Stomach smooth muscle (tissue), 2 donors: Measurements from ENCODE around the gene ITIH3.

Source experiments
- H3K27ac ChIP-seq: one replicate; pipeline ENCODE4 v1.7.0; 2013; ENCODE audit warnings: mild to moderate bottlenecking, low read length, inconsistent platforms
- H3K27me3 ChIP-seq, 2 donors: one replicate each; pipeline ENCODE4 v1.7.0; 2013; ENCODE audit warnings: low read length in 2 of 2; ENCODE audit not compliant: insufficient read depth in 2 of 2, control insufficient read depth in 1 of 2
- H3K36me3 ChIP-seq, 2 donors: one replicate each; pipeline ENCODE4 v1.7.0; 2013; ENCODE audit warnings: low read length in 2 of 2; ENCODE audit not compliant: control insufficient read depth in 2 of 2, insufficient read depth in 2 of 2
- H3K4me1 ChIP-seq: one replicate; pipeline ENCODE4 v1.7.0; 2013; ENCODE audit warnings: low read length; ENCODE audit not compliant: control insufficient read depth, insufficient read depth
- H3K4me3 ChIP-seq, 2 donors: one replicate each; pipeline ENCODE4 v1.7.0; 2013; ENCODE audit warnings: low read length in 2 of 2
- H3K9ac ChIP-seq, 2 donors: one replicate each; pipeline ENCODE4 v1.7.0; 2013; ENCODE audit warnings: low read length in 2 of 2, mild to moderate bottlenecking in 1 of 2
- H3K9me3 ChIP-seq, 2 donors: one replicate each; pipeline ENCODE4 v1.7.0; 2013; ENCODE audit warnings: low read length in 2 of 2; ENCODE audit not compliant: control insufficient read depth in 2 of 2
- donor health status: healthy.
- donor health status: Pancreatic carcinoma.

ITIH3 gene

DNA sequence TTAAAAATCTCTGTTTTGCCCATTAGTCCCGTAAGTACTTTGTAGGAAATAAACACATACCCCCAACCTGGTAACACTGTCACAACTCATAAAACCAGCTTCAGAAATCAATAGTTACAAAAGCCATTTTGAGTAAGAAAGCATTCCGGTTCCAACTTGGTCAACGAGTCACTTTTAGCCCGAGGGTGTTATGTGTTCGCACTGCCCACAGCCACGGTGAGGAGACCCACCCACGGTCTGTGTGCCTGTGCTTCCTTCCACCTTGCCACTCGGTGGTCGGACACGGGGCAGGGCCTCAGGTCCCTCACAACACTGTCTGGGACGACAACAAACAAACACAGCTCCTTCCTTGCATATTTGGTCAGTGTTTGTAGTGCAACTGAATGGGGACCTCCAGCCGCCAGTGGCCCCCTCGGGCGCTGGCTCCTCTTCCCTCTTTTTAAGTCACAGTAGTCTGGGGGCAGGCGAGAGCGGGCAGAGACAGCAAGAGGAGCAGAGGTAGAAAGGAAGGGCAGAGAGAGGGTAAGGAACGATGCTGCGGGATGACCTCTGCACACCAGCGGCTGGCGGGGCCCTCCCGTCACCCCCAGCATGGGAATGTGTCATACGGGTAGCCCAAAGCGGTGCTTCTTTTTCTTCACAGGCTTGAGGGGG lies 45.4 kb downstream of the ITIH3 start:
- H3K36me3 ChIP-seq, result peaks cover 13 to 28% of the 10 kb centered on the region in 2 donors
- H3K4me1 ChIP-seq, result peaks cover 42% of the 10 kb centered on the region
- H3K27me3 ChIP-seq, result no peaks in the 10 kb centered on the region
- H3K27ac ChIP-seq, result no peak overlapping the region
- H3K9me3 ChIP-seq, result no peaks in the 10 kb centered on the region
- H3K9ac ChIP-seq, result no peak overlapping the region
- H3K4me3 ChIP-seq, result no peak overlapping the region

DNA sequence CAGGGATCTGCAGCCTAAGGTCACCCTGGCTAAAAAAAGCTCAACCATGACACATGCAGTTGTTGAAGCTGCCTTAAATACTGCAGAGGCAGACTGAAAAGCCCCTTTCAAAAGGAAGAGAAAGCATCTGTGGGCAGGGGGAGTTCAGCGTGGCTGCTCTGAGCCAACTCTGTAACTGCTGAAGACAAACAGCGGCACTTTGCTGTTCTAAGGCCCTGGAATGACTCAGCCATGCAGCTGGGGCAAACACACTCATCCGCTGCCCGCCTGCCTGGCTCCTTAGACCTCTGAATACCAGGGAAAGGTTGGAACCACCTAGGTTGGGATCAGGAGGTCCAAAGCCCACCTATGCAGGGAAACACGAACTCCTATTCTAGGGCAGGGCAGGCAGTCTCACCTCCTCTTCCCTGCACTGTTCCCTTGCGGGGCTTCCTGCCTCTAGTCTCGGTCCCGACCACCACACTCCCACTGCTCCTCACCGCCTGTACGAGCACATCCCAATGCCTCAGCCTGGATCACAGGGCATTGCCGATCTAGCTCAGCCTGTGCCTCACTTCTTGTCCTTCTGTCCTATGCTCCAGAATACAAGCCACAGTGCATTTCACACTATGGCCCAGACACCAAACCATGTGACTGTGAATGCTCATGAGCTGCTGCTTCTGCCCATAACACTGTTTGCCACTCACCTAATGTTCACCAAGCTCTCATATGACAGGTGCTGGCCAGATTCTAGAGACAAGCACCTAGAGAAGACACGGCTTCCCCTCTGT lies 46.8 kb downstream of the ITIH3 start:
- peaks cover 13 to 29% of the 10 kb centered on the region in 2 donors for H3K36me3 ChIP-seq
- no peak overlapping the region for H3K4me3 ChIP-seq
- no peaks in the 10 kb centered on the region for H3K27me3 ChIP-seq
- H3K27ac ChIP-seq, result no peak overlapping the region
- no peak overlapping the region for H3K9ac ChIP-seq
- peaks cover 42% of the 10 kb centered on the region for H3K4me1 ChIP-seq
- no peaks in the 10 kb centered on the region for H3K9me3 ChIP-seq

DNA sequence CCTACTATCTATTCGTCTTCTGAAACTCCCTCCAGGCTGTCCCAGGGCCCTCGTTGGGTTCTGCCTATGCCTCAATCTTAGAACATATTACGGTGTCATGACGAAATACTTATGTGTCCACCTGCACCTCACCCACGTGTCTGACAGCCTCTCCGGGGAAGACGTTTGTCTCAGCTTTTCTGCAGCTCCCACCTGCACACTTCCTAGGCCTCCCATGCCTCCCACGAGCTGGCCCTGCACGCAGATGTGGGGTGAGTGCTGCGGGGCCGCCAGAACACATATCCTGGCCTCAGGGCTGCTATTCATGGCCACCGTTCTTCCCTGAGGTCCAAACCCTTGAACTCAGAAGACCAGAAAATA lies 47.4 kb downstream of the ITIH3 start:
- peaks cover 13 to 33% of the 10 kb centered on the region in 2 donors for H3K36me3 ChIP-seq
- H3K9me3 ChIP-seq, result no peaks in the 10 kb centered on the region
- H3K4me1 ChIP-seq, result peaks cover 43% of the 10 kb centered on the region
- no peak overlapping the region for H3K9ac ChIP-seq
- peak overlapping the region in 1 of 2 donors; percentile 15 for H3K4me3 ChIP-seq
- no peaks in the 10 kb centered on the region for H3K27me3 ChIP-seq
- no peak overlapping the region for H3K27ac ChIP-seq

DNA sequence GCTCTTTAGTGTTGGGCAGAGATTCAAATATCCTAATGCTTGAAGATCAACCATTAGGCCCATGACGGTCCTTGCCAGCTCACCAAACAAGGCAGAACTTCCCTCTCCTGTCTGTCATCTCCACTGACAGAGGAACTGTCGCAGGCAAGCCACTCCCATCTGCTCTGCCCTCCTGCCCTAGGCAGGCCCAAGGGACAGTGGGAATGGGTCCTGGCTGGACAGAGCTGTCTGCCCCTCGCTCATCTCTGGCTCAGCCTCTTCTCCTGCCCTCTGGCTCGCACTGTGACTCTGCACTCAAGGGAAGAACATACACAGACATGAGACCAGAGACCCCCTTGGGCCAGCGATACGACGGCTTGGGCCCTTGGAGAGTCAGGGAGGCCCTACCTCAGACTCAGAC lies 47.8 kb downstream of the ITIH3 start:
- H3K9me3 ChIP-seq, result no peaks in the 10 kb centered on the region
- H3K4me3 ChIP-seq, result peak overlapping the region in 1 of 2 donors; percentile 15
- no peak overlapping the region for H3K27ac ChIP-seq
- H3K4me1 ChIP-seq, result peaks cover 40% of the 10 kb centered on the region
- H3K9ac ChIP-seq, result no peak overlapping the region
- peaks cover 13 to 37% of the 10 kb centered on the region in 2 donors for H3K36me3 ChIP-seq
- no peaks in the 10 kb centered on the region for H3K27me3 ChIP-seq

DNA sequence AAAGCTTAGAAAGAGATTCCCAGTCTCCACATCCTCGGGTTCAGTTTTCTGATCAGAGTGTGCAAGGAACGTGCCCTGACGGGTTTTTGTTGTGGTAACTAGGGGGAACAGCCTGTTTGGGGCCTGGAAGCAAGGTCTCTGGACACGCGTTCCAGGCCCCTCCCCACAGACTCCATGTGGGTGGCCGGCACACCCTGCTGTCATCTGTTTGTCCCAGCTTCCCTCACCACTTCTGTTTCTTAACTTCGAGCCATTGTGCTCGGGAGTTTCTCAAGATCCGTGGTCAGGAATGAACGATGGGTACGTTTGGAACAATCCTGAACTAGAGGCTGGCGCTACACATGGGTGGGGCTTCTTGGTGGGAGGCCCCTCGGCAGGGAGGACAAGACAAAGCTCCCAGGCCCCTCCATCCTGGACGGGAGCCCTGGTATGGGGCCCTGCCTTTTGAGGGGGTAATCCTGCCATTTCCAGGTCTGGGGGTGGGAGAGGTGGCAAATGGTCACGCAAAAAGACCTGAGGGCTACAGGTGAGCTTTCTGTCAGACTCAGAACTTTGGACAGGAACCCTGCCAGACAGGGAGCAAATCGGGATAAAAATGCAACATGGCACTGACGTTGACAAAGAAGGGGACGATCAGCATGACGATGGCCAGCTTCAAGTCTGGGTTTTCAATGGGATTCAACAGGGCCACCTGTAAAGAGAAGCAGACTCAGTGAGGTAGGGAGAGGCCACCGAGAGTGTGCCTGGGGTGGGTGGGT lies 48.7 kb downstream of the ITIH3 start:
- no peaks in the 10 kb centered on the region for H3K9me3 ChIP-seq
- H3K27ac ChIP-seq, result peak overlapping the region; percentile 71
- H3K36me3 ChIP-seq, result peaks cover 21 to 42% of the 10 kb centered on the region in 2 donors
- no peak overlapping the region for H3K9ac ChIP-seq
- H3K27me3 ChIP-seq, result no peaks in the 10 kb centered on the region
- peaks cover 40% of the 10 kb centered on the region for H3K4me1 ChIP-seq
- no peak overlapping the region for H3K4me3 ChIP-seq

DNA sequence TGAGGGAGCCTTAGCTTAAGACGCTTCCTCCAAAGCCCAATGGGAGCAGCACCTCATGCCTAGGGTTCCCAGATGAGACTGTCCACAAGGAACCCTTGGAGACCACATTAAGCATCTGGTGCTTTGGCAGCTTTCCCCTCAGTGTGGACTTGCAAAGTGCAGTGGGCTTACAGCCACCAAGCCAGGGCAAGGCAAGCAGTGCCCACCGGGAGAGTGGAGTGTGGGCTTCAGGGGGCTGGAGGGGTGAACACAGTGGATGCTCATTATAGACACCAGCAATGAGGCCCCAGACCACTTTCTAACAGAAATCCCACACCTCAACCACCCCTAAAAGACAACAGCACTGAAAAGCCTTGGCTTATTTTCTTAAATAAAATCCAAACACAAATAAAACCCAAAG lies 49.3 kb downstream of the ITIH3 start:
- Histone ChIP-seq H3K4me1 (peaks cover 40% of the 10 kb centered on the region), H3K9ac (peak overlapping the region in 1 of 2 donors; percentile 36), H3K27me3 (no peaks in the 10 kb centered on the region), H3K27ac (peak overlapping the region; percentile 71), H3K36me3 (peaks cover 23 to 40% of the 10 kb centered on the region in 2 donors), H3K9me3 (no peaks in the 10 kb centered on the region), H3K4me3 (no peak overlapping the region)

DNA sequence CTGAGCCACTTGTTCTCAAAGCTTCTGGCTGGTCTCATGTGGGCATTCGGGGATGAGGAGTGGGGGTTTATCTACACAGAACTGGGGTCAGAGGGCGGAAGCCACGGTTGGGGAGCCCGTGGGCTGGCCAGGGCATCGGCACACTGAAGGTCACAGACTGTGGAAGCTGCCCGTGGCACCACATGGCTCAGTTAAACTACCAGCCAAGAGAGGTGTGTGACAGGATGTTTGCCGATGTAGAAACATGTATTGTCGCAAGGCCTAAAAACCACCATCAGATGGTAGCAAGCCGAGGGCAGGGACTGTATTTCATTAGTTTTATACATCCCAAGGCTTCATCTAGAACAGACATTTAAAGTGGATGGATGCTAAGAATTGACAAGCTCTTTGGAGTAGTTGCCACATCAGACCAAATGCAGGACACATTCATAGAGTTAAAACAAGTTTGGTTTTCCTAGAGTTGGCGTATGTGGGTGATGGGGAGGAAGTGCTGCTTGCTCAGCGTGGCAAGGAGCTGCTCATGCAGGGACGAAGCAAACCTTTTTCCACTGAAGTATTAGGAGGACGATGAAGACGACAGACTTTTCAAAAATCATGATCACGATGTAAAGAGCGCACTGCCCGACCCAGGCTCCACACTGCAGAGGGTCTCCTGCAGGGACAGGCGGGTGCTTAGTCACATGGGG lies 49.8 kb downstream of the ITIH3 start:
- H3K27me3 ChIP-seq, result no peaks in the 10 kb centered on the region
- H3K9me3 ChIP-seq, result no peaks in the 10 kb centered on the region
- H3K36me3 ChIP-seq, result peaks cover 25 to 39% of the 10 kb centered on the region in 2 donors
- H3K9ac ChIP-seq, result peak overlapping the region; percentile 22 to 58
- peak overlapping the region; percentile 71 for H3K27ac ChIP-seq
- peak overlapping the region; percentile 31 to 57 for H3K4me3 ChIP-seq
- peaks cover 45% of the 10 kb centered on the region for H3K4me1 ChIP-seq

DNA sequence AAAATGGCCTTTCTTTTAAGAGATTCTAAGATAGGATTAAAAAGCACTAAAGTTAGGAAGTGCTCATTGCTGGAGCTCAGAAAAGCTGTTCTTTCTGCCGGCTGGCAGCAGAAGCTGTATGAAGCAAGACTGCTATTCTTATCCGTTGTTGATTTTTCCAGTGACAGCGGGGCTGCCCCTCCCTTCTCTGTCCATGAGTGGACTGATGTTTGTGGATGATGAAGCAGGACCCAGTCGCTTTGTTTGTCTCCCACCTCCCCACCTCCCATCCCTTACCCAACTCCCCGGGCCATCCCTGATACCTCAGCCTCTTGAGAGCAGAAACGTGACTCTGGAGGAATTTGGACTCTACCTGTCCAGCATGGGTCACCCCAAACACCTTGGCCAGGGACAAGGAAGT lies 50.6 kb downstream of the ITIH3 start:
- no peaks in the 10 kb centered on the region for H3K9me3 ChIP-seq
- H3K27me3 ChIP-seq, result no peaks in the 10 kb centered on the region
- H3K4me1 ChIP-seq, result peaks cover 45% of the 10 kb centered on the region
- peak overlapping the region in 1 of 2 donors; percentile 57 for H3K4me3 ChIP-seq
- H3K36me3 ChIP-seq, result peaks cover 25 to 39% of the 10 kb centered on the region in 2 donors
- peak overlapping the region in 1 of 2 donors; percentile 22 for H3K9ac ChIP-seq
- peak overlapping the region; percentile 71 for H3K27ac ChIP-seq

DNA sequence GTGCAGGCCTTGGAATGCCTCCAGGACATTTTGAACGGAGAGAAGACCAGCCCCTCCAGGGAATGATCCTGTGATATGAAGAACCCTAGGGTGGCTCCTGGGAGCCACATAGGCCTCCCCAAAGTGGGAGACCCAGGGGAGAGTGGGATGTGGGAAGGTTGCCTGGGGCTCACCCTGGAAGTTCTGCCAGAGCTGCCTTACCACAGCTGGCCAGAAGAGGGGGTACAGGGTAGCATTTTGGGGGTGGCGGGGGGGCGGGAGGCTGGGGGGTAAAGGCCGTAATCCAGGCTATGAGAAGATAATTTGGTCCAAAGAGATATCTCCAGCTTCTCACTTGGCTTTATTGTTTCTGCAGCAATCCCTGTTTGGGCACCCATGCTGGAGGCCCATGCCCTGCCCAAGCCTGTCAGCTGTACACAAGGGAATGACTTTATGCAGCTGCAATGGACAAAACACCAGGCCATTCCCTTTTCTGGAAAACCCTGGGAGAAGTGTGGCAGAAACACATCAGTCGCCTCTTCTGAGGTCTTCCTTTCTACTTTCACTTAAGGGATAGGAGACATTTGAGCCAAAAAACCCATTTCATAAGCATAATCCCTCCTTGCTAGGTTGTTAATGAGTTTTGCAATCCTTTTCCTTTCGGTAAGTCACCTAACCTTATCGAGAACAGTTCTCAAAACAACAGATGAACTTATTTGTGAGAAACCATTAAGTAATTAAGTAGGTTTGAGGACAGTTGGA lies 51.3 kb downstream of the ITIH3 start:
- Histone ChIP-seq H3K9me3 (no peaks in the 10 kb centered on the region), H3K27me3 (no peaks in the 10 kb centered on the region), H3K4me3 (peak overlapping the region in 1 of 2 donors; percentile 57), H3K9ac (peak overlapping the region in 1 of 2 donors; percentile 36), H3K4me1 (peaks cover 45% of the 10 kb centered on the region), H3K27ac (peak overlapping the region; percentile 71), H3K36me3 (peaks cover 25 to 40% of the 10 kb centered on the region in 2 donors)
